ENCODE data around the gene FOCAD.

GRCh38 chr9:20663133-20663532, 20.9 kb upstream of the FOCAD start:
- TF ChIP-seq POLR2A (IDR thresholded peaks at IDR 0.05) = no peak
- TF ChIP-seq, protein P1, sequence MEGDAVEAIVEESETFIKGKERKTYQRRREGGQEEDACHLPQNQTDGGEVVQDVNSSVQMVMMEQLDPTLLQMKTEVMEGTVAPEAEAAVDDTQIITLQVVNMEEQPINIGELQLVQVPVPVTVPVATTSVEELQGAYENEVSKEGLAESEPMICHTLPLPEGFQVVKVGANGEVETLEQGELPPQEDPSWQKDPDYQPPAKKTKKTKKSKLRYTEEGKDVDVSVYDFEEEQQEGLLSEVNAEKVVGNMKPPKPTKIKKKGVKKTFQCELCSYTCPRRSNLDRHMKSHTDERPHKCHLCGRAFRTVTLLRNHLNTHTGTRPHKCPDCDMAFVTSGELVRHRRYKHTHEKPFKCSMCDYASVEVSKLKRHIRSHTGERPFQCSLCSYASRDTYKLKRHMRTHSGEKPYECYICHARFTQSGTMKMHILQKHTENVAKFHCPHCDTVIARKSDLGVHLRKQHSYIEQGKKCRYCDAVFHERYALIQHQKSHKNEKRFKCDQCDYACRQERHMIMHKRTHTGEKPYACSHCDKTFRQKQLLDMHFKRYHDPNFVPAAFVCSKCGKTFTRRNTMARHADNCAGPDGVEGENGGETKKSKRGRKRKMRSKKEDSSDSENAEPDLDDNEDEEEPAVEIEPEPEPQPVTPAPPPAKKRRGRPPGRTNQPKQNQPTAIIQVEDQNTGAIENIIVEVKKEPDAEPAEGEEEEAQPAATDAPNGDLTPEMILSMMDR (IDR thresholded peaks at IDR 0.05) = no peak
- TF ChIP-seq POLR2AphosphoS5 (IDR thresholded peaks at IDR 0.05) = no peak

All from prostate gland (tissue), 2 donors.